Measurements from ENCODE around the gene TCF20.

TCF20 gene

GRCh38 chr22:42294034-42294985 lies 23.9 kb upstream of the TCF20 start:
- TF ChIP-seq CTCF (IDR thresholded peaks at IDR 0.05) (no peak), ZFX (IDR thresholded peaks at IDR 0.05; ENCODE audit: borderline replicate concordance) (no peak)
- H3K27ac ChIP-seq: peak overlapping the region; percentile 42; the same call in 1 of the 2 replicates

- TF ChIP-seq CTCF (IDR thresholded peaks at IDR 0.05) (no peak), ZFX (IDR thresholded peaks at IDR 0.05; ENCODE audit: borderline replicate concordance) (no peak)
- peak overlapping the region; percentile 42 for H3K27ac ChIP-seq
Observed at GRCh38 chr22:42292732-42293520, 22.5 kb upstream of the TCF20 start.

GRCh38 chr22:42291287-42291686 lies 20.8 kb upstream of the TCF20 start:
- no peak overlapping the region for H3K27ac ChIP-seq
- TF ChIP-seq CTCF (IDR thresholded peaks at IDR 0.05) (no peak), ZFX (IDR thresholded peaks at IDR 0.05; ENCODE audit: borderline replicate concordance) (no peak)

- H3K27ac ChIP-seq: no peak overlapping the region
Observed at GRCh38 chr22:42289671-42290541, 19.5 kb upstream of the TCF20 start.

GRCh38 chr22:42288791-42289190 lies 18.3 kb upstream of the TCF20 start:
- TF ChIP-seq ZFX (IDR thresholded peaks at IDR 0.05; ENCODE audit: borderline replicate concordance): no peak
- TF ChIP-seq CTCF (IDR thresholded peaks at IDR 0.05): no peak
- H3K27ac ChIP-seq: no peak overlapping the region

More at GRCh38 chr22:42289671-42290541, 19.5 kb upstream of the TCF20 start:
- TF ChIP-seq ZFX (IDR thresholded peaks at IDR 0.05; ENCODE audit: borderline replicate concordance): no peak
- TF ChIP-seq CTCF (IDR thresholded peaks at IDR 0.05): no peak

GRCh38 chr22:42287174-42287890 lies 16.9 kb upstream of the TCF20 start:
- TF ChIP-seq CTCF (IDR thresholded peaks at IDR 0.05) (no peak), ZFX (IDR thresholded peaks at IDR 0.05; ENCODE audit: borderline replicate concordance) (no peak)
- no peak overlapping the region for H3K27ac ChIP-seq

All from 22Rv1 (cell line).